Stimulated activated CD8-positive, alpha-beta memory T cell treated with anti-CD3 and anti-CD28 coated beads, Interleukin-12 subunit alpha, Interleukin-12 subunit beta, amount 100 ng/mL, for 24 hours (primary cell): ENCODE results near the gene GET4.
"Not testable (repeated sequence)": the region's sequence is repeated elsewhere in the genome, so short reads cannot be mapped to it uniquely, and the experiment has no call there.

Experiments
- DNase-seq: peaks from one replicate; pipeline ENCODE4 v3.0.0-alpha.2; 2020; ENCODE audit errors: extremely low read depth

Gene GET4

GRCh38 chr7:845091-845490, 31.3 kb upstream of the GET4 start:
- DNase-seq = no peak

GRCh38 chr7:845731-846130, 30.6 kb upstream of the GET4 start:
- no peak for DNase-seq

GRCh38 chr7:846958-847650, 29.2 kb upstream of the GET4 start:
- DNase-seq = not testable (repeated sequence)

GRCh38 chr7:847728-848127, 28.6 kb upstream of the GET4 start:
- not testable (repeated sequence) for DNase-seq

- no peak for DNase-seq
Observed at GRCh38 chr7:849145-849544, 27.2 kb upstream of the GET4 start.

- DNase-seq = no peak
Observed at GRCh38 chr7:849781-850180, 26.6 kb upstream of the GET4 start.

- DNase-seq = no peak
Observed at GRCh38 chr7:851204-851603, 25.1 kb upstream of the GET4 start.

- DNase-seq = no peak
Observed at GRCh38 chr7:853366-854117, 22.8 kb upstream of the GET4 start.

- no peak for DNase-seq
Observed at GRCh38 chr7:854118-854775, 22.1 kb upstream of the GET4 start.

- DNase-seq = no peak
Observed at GRCh38 chr7:855686-856369, 20.5 kb upstream of the GET4 start.

- DNase-seq = no peak
Observed at GRCh38 chr7:856444-857095, 19.8 kb upstream of the GET4 start.

- no peak for DNase-seq
Observed at GRCh38 chr7:857661-858060, 18.7 kb upstream of the GET4 start.

GRCh38 chr7:859359-860030, 16.9 kb upstream of the GET4 start:
- no peak for DNase-seq

GRCh38 chr7:860149-860548, 16.2 kb upstream of the GET4 start:
- no peak for DNase-seq

GRCh38 chr7:861222-861621, 15.1 kb upstream of the GET4 start:
- DNase-seq = no peak

GRCh38 chr7:862157-862556, 14.2 kb upstream of the GET4 start:
- DNase-seq = no peak

- no peak for DNase-seq
Observed at GRCh38 chr7:863106-863505, 13.2 kb upstream of the GET4 start.

GRCh38 chr7:865921-866320, 10.4 kb upstream of the GET4 start:
- no peak for DNase-seq

GRCh38 chr7:867001-867405, 9.4 kb upstream of the GET4 start:
- no peak for DNase-seq

GRCh38 chr7:867406-868188, 8.8 kb upstream of the GET4 start:
- DNase-seq = no peak

- DNase-seq = no peak
Observed at GRCh38 chr7:868189-868486, 8.2 kb upstream of the GET4 start.
